IMR-90 (cell line): ENCODE measurements around the gene MOV10. TPM values are rescaled to one million over a fixed set of nuclear protein-coding genes. Genes with fewer than 3 reads are reported as not detected.

Experiments used
- ATAC-seq: fragments of 200-7000 bp; cut with Tn5 transposase; 2 replicates; pipeline ENCODE4 v1.9.1; 2020; ENCODE audit warnings: low read depth, mild to moderate bottlenecking, moderate library complexity
- BruUV-seq: library from RNA; stranded (reverse); fragments of 400-500 nt; replicated peaks from 2 replicates; lab custom pipeline; 2021; lab: Mats Ljungman, UMichigan
- CTCF ChIA-PET: fragments of 300-600 bp; formaldehyde crosslinking; extraction: SDS; loops from one replicate; lab custom pipeline; 2021; ENCODE audit warnings: antibody characterized with exemption; lab: Yijun Ruan, JAX
- POLR2A ChIA-PET: fragments of 300-600 bp; sonication (Branson Sonifier 250); formaldehyde crosslinking; loops from one replicate; lab custom pipeline; 2022; ENCODE audit warnings: antibody characterized with exemption; ENCODE audit not compliant: unreplicated experiment; lab: Charles Lee
- DNase-seq: peaks from one replicate; pipeline ENCODE4 v3.0.0; 2013
- H2AFZ ChIP-seq: replicated peaks from 2 replicates; pipeline ENCODE3; 2013; ENCODE audit warnings: low read length, mild to moderate bottlenecking; ENCODE audit not compliant: poor library complexity
- H2AK5ac ChIP-seq: 2 replicates; pipeline ENCODE4 v1.6.1; 2013; ENCODE audit warnings: low read depth, low read length, inconsistent platforms
- H2AK9ac ChIP-seq: replicated peaks from 2 replicates; pipeline ENCODE3; 2013; ENCODE audit warnings: mild to moderate bottlenecking, low read depth, low read length, moderate library complexity; ENCODE audit not compliant: poor library complexity
- H2BK120ac ChIP-seq: 2 replicates; pipeline ENCODE4 v1.6.1; 2013; ENCODE audit warnings: low read depth, low read length, inconsistent platforms
- H2BK15ac ChIP-seq: 3 replicates; pipeline ENCODE4 v1.6.1; 2013; ENCODE audit warnings: low read depth, low read length, inconsistent platforms
- H2BK20ac ChIP-seq: 2 replicates; pipeline ENCODE4 v1.6.1; 2013; ENCODE audit warnings: low read depth, mild to moderate bottlenecking, inconsistent platforms, low read length, moderate library complexity
- H2BK5ac ChIP-seq: 2 replicates; pipeline ENCODE4 v1.6.1; 2013; ENCODE audit warnings: mild to moderate bottlenecking, low read depth, low read length, inconsistent platforms; ENCODE audit not compliant: poor library complexity, severe bottlenecking
- H3K14ac ChIP-seq: replicated peaks from 2 replicates; pipeline ENCODE4 v1.6.1; 2013; ENCODE audit warnings: low read depth, low read length, inconsistent platforms
- H3K18ac ChIP-seq: 2 replicates; pipeline ENCODE4 v1.6.1; 2013; ENCODE audit warnings: low read depth, low read length, control low read depth
- H3K23ac ChIP-seq: 2 replicates; pipeline ENCODE4 v1.6.1; 2013; ENCODE audit warnings: low read depth, low read length, inconsistent platforms
- H3K27ac ChIP-seq: 2 replicates; pipeline ENCODE4 v1.5.1; 2013; ENCODE audit warnings: mild to moderate bottlenecking, control low read depth, low read length; ENCODE audit not compliant: insufficient read depth
- H3K27me3 ChIP-seq: 2 replicates; pipeline ENCODE4 v1.6.1; 2013; ENCODE audit warnings: low read length; ENCODE audit not compliant: control insufficient read depth, insufficient read depth
- H3K36me3 ChIP-seq: 2 replicates; pipeline ENCODE4 v1.6.1; 2013; ENCODE audit warnings: low read length, mixed read lengths; ENCODE audit not compliant: control insufficient read depth, insufficient read depth
- H3K4ac ChIP-seq: 2 replicates; pipeline ENCODE4 v1.6.1; 2013; ENCODE audit warnings: low read depth, low read length, inconsistent platforms
- H3K4me1 ChIP-seq: 2 replicates; pipeline ENCODE4 v1.6.1; 2013; ENCODE audit warnings: low read length, mixed read lengths; ENCODE audit not compliant: control insufficient read depth, insufficient read depth
- H3K4me2 ChIP-seq: 2 replicates; pipeline ENCODE4 v1.6.1; 2013; ENCODE audit warnings: low read depth, mild to moderate bottlenecking, control low read depth, low read length, moderate library complexity
- H3K4me3 ChIP-seq: 2 replicates; pipeline ENCODE4 v1.5.1; 2013; ENCODE audit warnings: low read depth, mild to moderate bottlenecking, control low read depth, low read length, moderate library complexity; ENCODE audit not compliant: insufficient read depth
- H3K56ac ChIP-seq: 2 replicates; pipeline ENCODE4 v1.6.1; 2013; ENCODE audit warnings: low read length, inconsistent platforms; ENCODE audit not compliant: insufficient read depth; ENCODE audit errors: extremely low read depth
- H3K79me1 ChIP-seq, 2 experiments: 2 replicates each; pipeline ENCODE4 v1.6.1; 2013; ENCODE audit warnings: low read length in 2 of 2, inconsistent platforms in 1 of 2, low read depth in 1 of 2
- H3K9ac ChIP-seq: 2 replicates; pipeline ENCODE4 v1.6.1; 2013; ENCODE audit warnings: low read depth, low read length, control low read depth
- H3K9me1 ChIP-seq: 2 replicates; pipeline ENCODE4 v1.6.1; 2013; ENCODE audit warnings: low read length, inconsistent platforms; ENCODE audit not compliant: insufficient read depth
- H3K9me3 ChIP-seq: 2 replicates; pipeline ENCODE4 v1.6.1; 2013; ENCODE audit warnings: low read length; ENCODE audit not compliant: control insufficient read depth, insufficient read depth
- H4K20me1 ChIP-seq: 2 replicates; pipeline ENCODE4 v1.6.1; 2013; ENCODE audit warnings: low read length, inconsistent platforms; ENCODE audit not compliant: insufficient read depth
- H4K5ac ChIP-seq: 2 replicates; pipeline ENCODE4 v1.6.1; 2013; ENCODE audit warnings: mild to moderate bottlenecking, low read depth, low read length, control low read depth
- H4K8ac ChIP-seq, 2 experiments: 2 replicates each; pipeline ENCODE4 v1.6.1; 2013; ENCODE audit warnings: low read depth in 2 of 2, low read length in 2 of 2, control low read depth in 1 of 2, inconsistent platforms in 1 of 2
- H4K91ac ChIP-seq: 2 replicates; pipeline ENCODE4 v1.6.1; 2013; ENCODE audit warnings: low read depth, low read length, inconsistent platforms; ENCODE audit not compliant: insufficient read depth
- BHLHE40 ChIP-seq: fragments of 150-350 bp; IDR thresholded peaks from 2 replicates; pipeline ENCODE4 v1.6.1; 2016; ENCODE audit warnings: mild to moderate bottlenecking, low read depth, low read length
- CEBPB ChIP-seq: IDR thresholded peaks from 2 replicates; pipeline ENCODE4 v1.6.1; 2012; ENCODE audit warnings: low read depth, low read length, improper control_type of control experiment
- MAFK ChIP-seq: IDR thresholded peaks from 2 replicates; pipeline ENCODE4 v1.6.1; 2012; ENCODE audit warnings: low read depth, low read length, improper control_type of control experiment
- MXI1 ChIP-seq: IDR thresholded peaks from 2 replicates; pipeline ENCODE4 v1.6.1; 2012; ENCODE audit warnings: low read depth, mild to moderate bottlenecking, low read length, moderate library complexity, borderline replicate concordance
- NFE2L2 ChIP-seq: fragments of 150-350 bp; IDR thresholded peaks from 2 replicates; pipeline ENCODE4 v1.6.1; 2016; ENCODE audit warnings: low read depth, mild to moderate bottlenecking, low read length
- POLR2A ChIP-seq: IDR thresholded peaks from 2 replicates; pipeline ENCODE4 v1.6.1; 2012; ENCODE audit warnings: mild to moderate bottlenecking, low read depth, low read length
- RFX5 ChIP-seq: IDR thresholded peaks from 2 replicates; pipeline ENCODE4 v1.8.0; 2012; ENCODE audit warnings: low read depth, mild to moderate bottlenecking, low read length, moderate library complexity
- SMC3 ChIP-seq: fragments of 150-350 bp; IDR thresholded peaks from 2 replicates; pipeline ENCODE4 v1.6.1; 2016; ENCODE audit warnings: low read depth, mild to moderate bottlenecking, antibody characterized with exemption, low read length, moderate library complexity
- WGBS, 2 experiments: methylation state at CpG; one replicate each; pipeline versions ENCODE4 v1.1.5 to v1.1.7; 2013; ENCODE audit warnings: missing lambda C conversion rate in 2 of 2; ENCODE audit not compliant: insufficient read length in 1 of 2; ENCODE audit errors: extremely low coverage in 2 of 2; 5-methylcytosine and 5-hydroxymethylcytosine counted together
- dilution Hi-C: fragments of 300-500 bp; cut with HindIII; formaldehyde crosslinking; loops from one replicate; pipeline ENCODE4 v1.14.3; 2018; ENCODE audit warnings: low sequenced_read_pairs; ENCODE audit not compliant: unreplicated experiment
- in situ Hi-C: fragments of 300-500 bp; cut with MboI; formaldehyde crosslinking; loops from 3 replicates; pipeline ENCODE4 v1.14.3; 2019; ENCODE audit warnings: low sequenced_read_pairs, inconsistent platforms, mixed read lengths
- intact Hi-C: fragments of 100-400 bp; cut with micrococcal nuclease; formaldehyde crosslinking; loops from 2 replicates; pipeline ENCODE4 v1.10.0; 2022
- polyA plus RNA-seq, 3 experiments: library from polyadenylated mRNA; depleted of rRNA; stranded (reverse); fragments of >200 nt; gene quantifications; 2 replicates each; pipeline ENCODE4 v1.2.3, GENCODE V29; 2012; ENCODE audit warnings: low replicate concordance in 1 of 3
- total RNA-seq: library from RNA; depleted of rRNA; stranded (reverse); fragments of >200 nt; gene quantifications from 2 replicates; pipeline ENCODE4 v1.2.3, GENCODE V29; 2012
- TF ChIP-seq, protein P1 (sequence below): conservative IDR thresholded peaks from 2 replicates; pipeline ENCODE4 v1.5.1; 2012; ENCODE audit warnings: mild to moderate bottlenecking, low read depth, low read length, improper control_type of control experiment
- TF ChIP-seq, protein P2 (sequence below): fragments of 150-350 bp; IDR thresholded peaks from 2 replicates; pipeline ENCODE4 v1.6.1; 2016; ENCODE audit warnings: low read depth, mild to moderate bottlenecking, low read length, moderate library complexity, borderline replicate concordance

Gene MOV10
- total and polyA plus RNA-seq, 2 of the 4 experiments (the other 2 are of a cell fraction): 36.7 to 103 TPM

DNA sequence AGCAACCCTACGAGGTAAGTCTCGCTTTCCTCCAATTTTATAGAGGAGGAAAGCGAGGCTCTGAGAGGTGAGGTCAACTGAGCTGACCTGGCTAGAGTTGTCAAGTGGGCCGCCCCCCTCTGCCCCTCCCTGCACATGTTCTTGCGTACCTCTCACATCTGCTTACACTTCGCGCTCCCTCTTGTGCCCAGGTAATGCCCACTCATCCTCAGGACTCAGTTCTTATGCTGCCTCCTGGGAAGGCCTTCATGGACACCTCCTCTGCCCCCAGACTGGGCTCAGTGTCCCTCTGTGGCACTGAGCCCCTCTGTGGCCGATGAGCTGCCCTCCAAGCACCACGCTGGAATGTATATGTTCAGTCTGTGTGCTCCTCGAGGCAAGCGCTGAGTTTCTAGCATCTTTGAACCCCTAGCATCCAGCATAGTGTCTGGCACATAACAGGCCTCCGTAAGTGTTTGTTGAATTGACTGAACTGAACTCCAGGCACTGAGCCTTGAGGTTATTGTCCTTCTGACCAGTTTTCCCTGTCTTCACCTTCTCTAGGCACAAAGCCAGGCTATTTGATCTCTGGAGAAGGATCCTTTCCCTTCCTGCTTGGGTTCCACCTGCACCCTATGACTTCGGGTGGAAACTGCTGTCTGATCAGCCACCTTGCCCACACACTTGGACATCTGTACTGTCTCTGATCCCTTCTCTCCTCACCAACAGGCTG is 13.5 kb downstream of the MOV10 start:
- no peak overlapping the region for H4K91ac ChIP-seq
- POLR2A ChIA-PET: no interaction called here
- H2BK15ac ChIP-seq: no peak overlapping the region
- H3K4me1 ChIP-seq: peaks cover 3% of the 10 kb centered on the region
- no peak overlapping the region for H3K56ac ChIP-seq
- H4K20me1 ChIP-seq: peaks cover 15% of the 10 kb centered on the region; the same call in 1 of the 2 replicates
- H3K9me3 ChIP-seq: no peaks in the 10 kb centered on the region
- intact Hi-C loops (no loop called here), dilution Hi-C loops (no loop called here), in situ Hi-C loops (no loop called here)
- no peak overlapping the region for H2BK120ac ChIP-seq
- peaks cover 18 to 66% of the 10 kb centered on the region in 2 experiments for H3K79me1 ChIP-seq
- no peak overlapping the region for H2AFZ ChIP-seq
- H2BK5ac ChIP-seq: no peak overlapping the region
- BruUV-seq: no TSS peak
- H3K27me3 ChIP-seq: no peaks in the 10 kb centered on the region
- H3K18ac ChIP-seq: no peak overlapping the region
- no peak overlapping the region for H3K14ac ChIP-seq
- H3K27ac ChIP-seq: no peak overlapping the region
- no peak for TF ChIP-seq MAFK
- TF ChIP-seq NFE2L2: no peak
- TF ChIP-seq RFX5: no peak
- no peak for TF ChIP-seq MXI1
- TF ChIP-seq POLR2A: no peak
- no peak for TF ChIP-seq CEBPB
- no peak for TF ChIP-seq BHLHE40
- TF ChIP-seq, protein P1, sequence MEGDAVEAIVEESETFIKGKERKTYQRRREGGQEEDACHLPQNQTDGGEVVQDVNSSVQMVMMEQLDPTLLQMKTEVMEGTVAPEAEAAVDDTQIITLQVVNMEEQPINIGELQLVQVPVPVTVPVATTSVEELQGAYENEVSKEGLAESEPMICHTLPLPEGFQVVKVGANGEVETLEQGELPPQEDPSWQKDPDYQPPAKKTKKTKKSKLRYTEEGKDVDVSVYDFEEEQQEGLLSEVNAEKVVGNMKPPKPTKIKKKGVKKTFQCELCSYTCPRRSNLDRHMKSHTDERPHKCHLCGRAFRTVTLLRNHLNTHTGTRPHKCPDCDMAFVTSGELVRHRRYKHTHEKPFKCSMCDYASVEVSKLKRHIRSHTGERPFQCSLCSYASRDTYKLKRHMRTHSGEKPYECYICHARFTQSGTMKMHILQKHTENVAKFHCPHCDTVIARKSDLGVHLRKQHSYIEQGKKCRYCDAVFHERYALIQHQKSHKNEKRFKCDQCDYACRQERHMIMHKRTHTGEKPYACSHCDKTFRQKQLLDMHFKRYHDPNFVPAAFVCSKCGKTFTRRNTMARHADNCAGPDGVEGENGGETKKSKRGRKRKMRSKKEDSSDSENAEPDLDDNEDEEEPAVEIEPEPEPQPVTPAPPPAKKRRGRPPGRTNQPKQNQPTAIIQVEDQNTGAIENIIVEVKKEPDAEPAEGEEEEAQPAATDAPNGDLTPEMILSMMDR: no peak
- TF ChIP-seq SMC3: no peak
- TF ChIP-seq, protein P2, sequence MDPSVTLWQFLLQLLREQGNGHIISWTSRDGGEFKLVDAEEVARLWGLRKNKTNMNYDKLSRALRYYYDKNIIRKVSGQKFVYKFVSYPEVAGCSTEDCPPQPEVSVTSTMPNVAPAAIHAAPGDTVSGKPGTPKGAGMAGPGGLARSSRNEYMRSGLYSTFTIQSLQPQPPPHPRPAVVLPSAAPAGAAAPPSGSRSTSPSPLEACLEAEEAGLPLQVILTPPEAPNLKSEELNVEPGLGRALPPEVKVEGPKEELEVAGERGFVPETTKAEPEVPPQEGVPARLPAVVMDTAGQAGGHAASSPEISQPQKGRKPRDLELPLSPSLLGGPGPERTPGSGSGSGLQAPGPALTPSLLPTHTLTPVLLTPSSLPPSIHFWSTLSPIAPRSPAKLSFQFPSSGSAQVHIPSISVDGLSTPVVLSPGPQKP: no peak
- H3K4me3 ChIP-seq: no peak overlapping the region
- H2AK5ac ChIP-seq: peak overlapping the region; percentile 43; the same call in 1 of the 2 replicates
- H3K4ac ChIP-seq: no peak overlapping the region
- H3K23ac ChIP-seq: 0 out of 2 replicates have a peak overlapping the region, but pooled peaks have one; percentile 60
- H2AK9ac ChIP-seq: no peak overlapping the region
- H3K4me2 ChIP-seq: no peak overlapping the region
- H2BK20ac ChIP-seq: no peak overlapping the region
- H4K5ac ChIP-seq: no peak overlapping the region
- no peak for ATAC-seq
- H3K36me3 ChIP-seq: peaks cover 27% of the 10 kb centered on the region
- WGBS, 2 experiments: 89% methylated on average over 4 of the region's 13 CpGs; no CpG with 5 or more reads in 1 of the 2 experiments
- no peak overlapping the region for H4K8ac ChIP-seq
- H3K9ac ChIP-seq: no peak overlapping the region
- H3K9me1 ChIP-seq: peaks cover 21% of the 10 kb centered on the region
- CTCF ChIA-PET: no interaction called here
- no peak for DNase-seq
